SH-SY5Y (cell line): ENCODE results near the gene PPFIA1.

Experiments used
- GATA2 ChIP-seq: IDR thresholded peaks from 2 replicates; pipeline ENCODE4 v1.6.1; 2011; ENCODE audit warnings: mild to moderate bottlenecking, low read depth, low read length
- GATA3 ChIP-seq: IDR thresholded peaks from 2 replicates; pipeline ENCODE4 v1.6.1; 2011; ENCODE audit warnings: low read depth, mild to moderate bottlenecking, low read length, moderate library complexity

DNA sequence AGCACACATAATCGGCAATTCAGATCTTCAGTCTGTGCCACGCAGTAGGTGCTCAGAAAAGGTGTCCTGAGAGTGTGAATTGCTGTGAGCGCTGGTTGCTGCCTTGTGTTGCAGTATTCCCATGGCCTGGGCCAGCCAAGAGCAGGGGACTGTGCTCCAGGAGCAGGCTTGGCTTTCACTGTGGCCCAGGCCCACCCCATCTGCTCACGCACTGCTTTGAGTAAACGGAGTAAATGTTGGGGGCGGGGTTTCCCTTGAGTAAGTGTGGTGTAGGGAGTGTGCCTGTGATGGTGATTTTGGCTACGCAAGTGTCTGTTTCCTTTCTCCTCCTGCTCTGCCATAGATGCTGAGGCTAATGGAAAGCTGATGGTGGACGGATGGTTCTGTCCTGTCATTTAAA lies 130.2 kb downstream of the PPFIA1 start:
- TF ChIP-seq GATA2 = no peak
- TF ChIP-seq GATA3 = no peak
